Astrocyte (in vitro differentiated cells and primary cell): Measurements from ENCODE around the gene CELF3. TPM values are rescaled to one million over a fixed set of nuclear protein-coding genes. Genes with fewer than 3 reads are reported as not detected.

ENCODE experiments used
- DNase-seq: peaks from one replicate; pipeline ENCODE4 v3.0.0-alpha.2; 2010; ENCODE audit warnings: low read depth
- FAIRE-seq: peaks from 2 replicates; lab custom pipeline; 2011; peaks lifted over from hg19 to GRCh38; lab: Jason Lieb, UNC
- H2AFZ ChIP-seq: 2 replicates; pipeline ENCODE4 v1.6.0; 2012; ENCODE audit warnings: low read depth, low read length, inconsistent platforms
- H3K27ac ChIP-seq: 2 replicates; pipeline ENCODE4 v1.5.1; 2011; ENCODE audit warnings: low read depth, low read length, inconsistent platforms
- H3K27me3 ChIP-seq: 2 replicates; pipeline ENCODE4 v1.6.0; 2011; ENCODE audit warnings: low read length, inconsistent platforms; ENCODE audit not compliant: insufficient read depth
- H3K36me3 ChIP-seq: 2 replicates; pipeline ENCODE4 v1.5.1; 2011; ENCODE audit warnings: low read length, inconsistent platforms; ENCODE audit not compliant: insufficient read depth
- H3K4me1 ChIP-seq: 2 replicates; pipeline ENCODE4 v1.5.1; 2011; ENCODE audit warnings: low read length, inconsistent platforms; ENCODE audit not compliant: insufficient read depth
- H3K4me2 ChIP-seq: 2 replicates; pipeline ENCODE4 v1.6.0; 2012; ENCODE audit warnings: low read length, inconsistent platforms
- H3K4me3 ChIP-seq: 2 replicates; pipeline ENCODE4 v1.5.1; 2011; ENCODE audit warnings: low read depth, mild to moderate bottlenecking, low read length, inconsistent platforms; ENCODE audit not compliant: insufficient read depth
- H3K79me2 ChIP-seq: 2 replicates; pipeline ENCODE4 v1.6.0; 2012; ENCODE audit warnings: mild to moderate bottlenecking, low read length, inconsistent platforms; ENCODE audit not compliant: insufficient read depth
- H3K9ac ChIP-seq: 2 replicates; pipeline ENCODE4 v1.6.0; 2012; ENCODE audit warnings: mild to moderate bottlenecking, low read length, inconsistent platforms
- H3K9me3 ChIP-seq: 2 replicates; pipeline ENCODE4 v1.5.1; 2012; ENCODE audit warnings: low read depth, mild to moderate bottlenecking, low read length, inconsistent platforms; ENCODE audit not compliant: insufficient read depth
- H4K20me1 ChIP-seq: 2 replicates; pipeline ENCODE4 v1.6.0; 2012; ENCODE audit warnings: low read length, inconsistent platforms; ENCODE audit not compliant: insufficient read depth
- H3K27ac Mint-ChIP-seq: one replicate; pipeline ENCODE4 v1.8.0; 2021; ENCODE audit warnings: mild to moderate bottlenecking, mixed read lengths; ENCODE audit not compliant: unreplicated experiment
- H3K27me3 Mint-ChIP-seq: one replicate; pipeline ENCODE4 v1.8.0; 2021; ENCODE audit warnings: low read depth, mixed read lengths; ENCODE audit not compliant: unreplicated experiment
- H3K36me3 Mint-ChIP-seq: one replicate; pipeline ENCODE4 v1.8.0; 2021; ENCODE audit warnings: low read depth, mixed read lengths; ENCODE audit not compliant: unreplicated experiment
- H3K4me1 Mint-ChIP-seq: one replicate; pipeline ENCODE4 v1.8.0; 2021; ENCODE audit warnings: low read depth, mixed read lengths; ENCODE audit not compliant: unreplicated experiment
- H3K4me3 Mint-ChIP-seq: one replicate; pipeline ENCODE4 v1.8.0; 2021; ENCODE audit warnings: mild to moderate bottlenecking, moderate library complexity, mixed read lengths; ENCODE audit not compliant: unreplicated experiment
- H3K9me3 Mint-ChIP-seq: one replicate; pipeline ENCODE4 v1.8.0; 2021; ENCODE audit warnings: mild to moderate bottlenecking, mixed read lengths; ENCODE audit not compliant: unreplicated experiment
- EZH2 ChIP-seq: IDR thresholded peaks from 2 replicates; pipeline ENCODE4 v1.6.1; 2012; ENCODE audit warnings: mild to moderate bottlenecking, low read length, inconsistent platforms; ENCODE audit not compliant: insufficient read depth
- total RNA-seq: library from RNA; stranded (reverse); gene quantifications from 2 replicates; pipeline ENCODE4 v1.2.1, GENCODE V29; 2021
- TF ChIP-seq, protein P1 (sequence below): IDR thresholded peaks from 2 replicates; pipeline ENCODE4 v1.5.1; 2011; ENCODE audit warnings: low read depth, mild to moderate bottlenecking, inconsistent platforms, low read length, moderate library complexity; ENCODE audit not compliant: insufficient read depth

CELF3 gene
- total RNA-seq, 1 donor from 2014 or later, result not detected

DNA sequence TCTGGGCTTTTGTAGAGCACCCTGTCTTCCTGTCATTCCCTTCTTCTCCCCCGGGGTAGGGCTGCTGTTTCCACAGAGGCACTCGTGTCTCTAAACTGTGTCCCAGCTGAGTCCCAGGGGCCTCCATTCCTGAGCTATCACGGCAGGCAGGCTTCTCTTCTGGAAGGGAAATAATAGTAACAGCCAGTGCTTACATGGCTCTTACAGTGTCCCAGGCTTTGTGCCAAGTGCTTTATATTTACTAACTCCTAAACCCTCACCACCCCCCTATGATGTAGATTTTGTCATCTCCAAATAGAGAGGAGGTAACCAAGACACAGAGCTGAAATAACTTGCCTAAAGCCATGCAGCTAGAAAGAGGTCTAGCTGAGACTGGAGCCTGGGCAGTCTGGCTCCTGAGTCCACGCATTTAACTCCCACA lies 1.4 kb upstream of the CELF3 start:
- H2AFZ ChIP-seq, result no peak overlapping the region
- Mint-ChIP-seq H3K27ac (no peak overlapping the region), H3K27me3 (peaks cover 72% of the 10 kb centered on the region), H3K36me3 (peaks cover 3% of the 10 kb centered on the region), H3K4me3 (no peak overlapping the region), H3K9me3 (peaks cover 2% of the 10 kb centered on the region), H3K4me1 (peaks cover 23% of the 10 kb centered on the region)
- FAIRE-seq, result no peak
- no peak overlapping the region for H3K4me2 ChIP-seq
- no peak for DNase-seq
- TF ChIP-seq, protein P1, sequence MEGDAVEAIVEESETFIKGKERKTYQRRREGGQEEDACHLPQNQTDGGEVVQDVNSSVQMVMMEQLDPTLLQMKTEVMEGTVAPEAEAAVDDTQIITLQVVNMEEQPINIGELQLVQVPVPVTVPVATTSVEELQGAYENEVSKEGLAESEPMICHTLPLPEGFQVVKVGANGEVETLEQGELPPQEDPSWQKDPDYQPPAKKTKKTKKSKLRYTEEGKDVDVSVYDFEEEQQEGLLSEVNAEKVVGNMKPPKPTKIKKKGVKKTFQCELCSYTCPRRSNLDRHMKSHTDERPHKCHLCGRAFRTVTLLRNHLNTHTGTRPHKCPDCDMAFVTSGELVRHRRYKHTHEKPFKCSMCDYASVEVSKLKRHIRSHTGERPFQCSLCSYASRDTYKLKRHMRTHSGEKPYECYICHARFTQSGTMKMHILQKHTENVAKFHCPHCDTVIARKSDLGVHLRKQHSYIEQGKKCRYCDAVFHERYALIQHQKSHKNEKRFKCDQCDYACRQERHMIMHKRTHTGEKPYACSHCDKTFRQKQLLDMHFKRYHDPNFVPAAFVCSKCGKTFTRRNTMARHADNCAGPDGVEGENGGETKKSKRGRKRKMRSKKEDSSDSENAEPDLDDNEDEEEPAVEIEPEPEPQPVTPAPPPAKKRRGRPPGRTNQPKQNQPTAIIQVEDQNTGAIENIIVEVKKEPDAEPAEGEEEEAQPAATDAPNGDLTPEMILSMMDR, result no peak
- peak; percentile 5 for TF ChIP-seq EZH2
- H4K20me1 ChIP-seq, result no peaks in the 10 kb centered on the region
- no peaks in the 10 kb centered on the region for H3K36me3 ChIP-seq
- no peak overlapping the region for H3K4me3 ChIP-seq
- H3K4me1 ChIP-seq, result peaks cover 8% of the 10 kb centered on the region
- H3K27ac ChIP-seq, result no peak overlapping the region
- H3K9ac ChIP-seq, result no peak overlapping the region
- no peaks in the 10 kb centered on the region for H3K79me2 ChIP-seq
- peaks cover 80% of the 10 kb centered on the region for H3K27me3 ChIP-seq
- no peaks in the 10 kb centered on the region for H3K9me3 ChIP-seq

DNA sequence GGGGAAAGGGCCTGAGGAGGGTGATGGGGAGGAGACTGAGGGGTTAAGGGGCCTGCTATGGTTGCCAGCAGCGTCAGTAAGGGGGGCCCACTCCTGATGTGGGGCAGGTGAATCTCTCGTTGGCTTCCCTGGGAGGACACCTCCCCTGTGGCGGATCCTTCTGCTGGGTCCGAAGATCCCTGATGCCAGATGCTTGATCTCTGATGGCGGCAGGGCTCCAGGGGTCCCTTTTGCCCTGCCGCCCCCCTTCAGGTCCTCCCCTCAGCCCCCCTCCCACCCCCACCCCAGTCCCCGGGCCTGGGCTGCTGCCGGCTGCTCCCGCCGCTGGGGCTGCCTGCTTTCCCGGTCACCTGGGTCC lies 219 bp downstream of the CELF3 start:
- H3K27me3 ChIP-seq, result peaks cover 72% of the 10 kb centered on the region

More for the DNA sequence above, 219 bp downstream of the CELF3 start:
- no peak overlapping the region for H3K27ac Mint-ChIP-seq
- peaks cover 66% of the 10 kb centered on the region for H3K27me3 Mint-ChIP-seq
- peaks cover 20% of the 10 kb centered on the region for H3K4me1 Mint-ChIP-seq
- Histone ChIP-seq H3K27ac (no peak overlapping the region), H3K4me3 (no peak overlapping the region), H2AFZ (no peak overlapping the region), H4K20me1 (no peaks in the 10 kb centered on the region), H3K9ac (no peak overlapping the region), H3K79me2 (no peaks in the 10 kb centered on the region), H3K36me3 (no peaks in the 10 kb centered on the region), H3K4me1 (peaks cover 3% of the 10 kb centered on the region), H3K4me2 (no peak overlapping the region), H3K9me3 (no peaks in the 10 kb centered on the region)
- no peak overlapping the region for H3K4me3 Mint-ChIP-seq
- TF ChIP-seq, protein P1, result no peak
- TF ChIP-seq EZH2, result no peak
- DNase-seq, result no peak
- FAIRE-seq, result no peak
- peaks cover 2% of the 10 kb centered on the region for H3K9me3 Mint-ChIP-seq
- peaks cover 3% of the 10 kb centered on the region for H3K36me3 Mint-ChIP-seq
